Muscle layer of duodenum (tissue), 2 donors: ENCODE results near the gene SMAD4.

Source experiments
- H3K27ac ChIP-seq: one replicate; pipeline ENCODE4 v1.7.0; 2013; ENCODE audit warnings: mild to moderate bottlenecking, low read length
- H3K27me3 ChIP-seq: one replicate; pipeline ENCODE4 v1.7.0; 2013; ENCODE audit warnings: low read depth, mild to moderate bottlenecking, control low read depth, low read length
- H3K36me3 ChIP-seq, 2 donors: one replicate each; pipeline ENCODE4 v1.7.0; 2013; ENCODE audit warnings: low read length in 2 of 2, control low read depth in 1 of 2, mild to moderate bottlenecking in 1 of 2; ENCODE audit not compliant: insufficient read depth in 2 of 2, control insufficient read depth in 1 of 2
- H3K4me1 ChIP-seq, 2 donors: one replicate each; pipeline ENCODE4 v1.7.0; 2013; ENCODE audit warnings: low read length in 2 of 2, mild to moderate bottlenecking in 2 of 2, control low read depth in 1 of 2, moderate library complexity in 1 of 2; ENCODE audit not compliant: insufficient read depth in 2 of 2, control insufficient read depth in 1 of 2
- H3K4me3 ChIP-seq, 2 donors: one replicate each; pipeline ENCODE4 v1.7.0; 2013; ENCODE audit warnings: low read length in 2 of 2, low read depth in 1 of 2, mild to moderate bottlenecking in 1 of 2
- H3K9me3 ChIP-seq, 2 donors: one replicate each; pipeline ENCODE4 v1.7.0; 2013; ENCODE audit warnings: low read length in 2 of 2, control low read depth in 1 of 2, mild to moderate bottlenecking in 1 of 2; ENCODE audit not compliant: control insufficient read depth in 1 of 2
- donor health status: healthy.

The SMAD4 gene

GRCh38 chr18:51006061-51006818 lies 23.8 kb upstream of the SMAD4 start:
- Histone ChIP-seq H3K27me3 (no peaks in the 10 kb centered on the region), H3K9me3 (no peaks in the 10 kb centered on the region), H3K4me1 (no peaks in the 10 kb centered on the region), H3K4me3 (no peak overlapping the region), H3K36me3 (peaks cover 0 to 2% of the 10 kb centered on the region in 2 donors), H3K27ac (no peak overlapping the region)

- no peak overlapping the region for H3K4me3 ChIP-seq
- no peak overlapping the region for H3K27ac ChIP-seq
- H3K27me3 ChIP-seq = no peaks in the 10 kb centered on the region
- H3K36me3 ChIP-seq = no peaks in the 10 kb centered on the region
- no peaks in the 10 kb centered on the region for H3K9me3 ChIP-seq
- H3K4me1 ChIP-seq = no peaks in the 10 kb centered on the region
These were observed 22.8 kb upstream of the SMAD4 start for GRCh38 chr18:51006948-51007789.

DNA sequence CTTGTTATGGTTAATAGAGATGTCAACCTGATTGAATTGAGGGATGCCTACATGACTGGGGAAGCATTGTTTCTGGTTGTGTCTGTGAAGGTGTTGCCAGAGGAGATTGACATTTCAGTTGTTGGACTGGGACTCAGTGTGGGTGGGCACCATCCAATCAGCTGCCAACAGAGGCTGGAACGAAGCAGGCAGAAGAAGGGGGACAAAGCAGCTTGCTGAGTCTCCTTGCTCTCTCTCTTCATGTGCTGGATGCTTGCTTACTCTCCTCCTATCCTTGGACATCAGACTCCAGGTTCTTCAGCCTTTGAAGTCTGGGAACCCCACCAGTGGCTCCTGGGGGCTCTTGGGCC lies 22.2 kb upstream of the SMAD4 start:
- Histone ChIP-seq H3K4me1 (no peaks in the 10 kb centered on the region), H3K9me3 (no peaks in the 10 kb centered on the region), H3K4me3 (no peak overlapping the region), H3K27me3 (no peaks in the 10 kb centered on the region), H3K27ac (no peak overlapping the region), H3K36me3 (no peaks in the 10 kb centered on the region)

GRCh38 chr18:51009072-51009471 lies 20.9 kb upstream of the SMAD4 start:
- no peaks in the 10 kb centered on the region for H3K9me3 ChIP-seq
- no peaks in the 10 kb centered on the region for H3K4me1 ChIP-seq
- H3K27me3 ChIP-seq = no peaks in the 10 kb centered on the region
- H3K27ac ChIP-seq = no peak overlapping the region
- H3K4me3 ChIP-seq = no peak overlapping the region
- H3K36me3 ChIP-seq = no peaks in the 10 kb centered on the region

DNA sequence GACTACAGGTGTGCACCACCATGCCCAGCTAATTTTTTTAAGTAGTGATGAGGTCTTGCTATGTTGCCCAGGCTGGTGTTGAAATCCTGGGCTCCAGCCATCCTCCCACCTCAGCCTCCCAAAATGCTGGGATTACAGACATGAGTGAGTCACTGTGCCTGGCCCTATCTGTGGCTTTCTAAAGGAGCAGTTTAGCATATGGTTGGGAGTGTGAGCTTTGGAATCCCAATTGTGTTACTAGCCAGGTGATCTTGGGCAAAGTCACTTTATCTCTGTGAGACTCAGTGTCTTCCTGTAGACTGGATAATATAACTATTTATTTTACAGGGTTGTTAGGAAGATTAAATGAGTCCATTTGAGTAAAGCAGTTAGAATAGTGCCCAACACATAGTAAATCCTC lies 19.8 kb upstream of the SMAD4 start:
- no peaks in the 10 kb centered on the region for H3K27me3 ChIP-seq
- H3K4me1 ChIP-seq = no peaks in the 10 kb centered on the region
- H3K4me3 ChIP-seq = no peak overlapping the region
- no peaks in the 10 kb centered on the region for H3K9me3 ChIP-seq
- no peaks in the 10 kb centered on the region for H3K36me3 ChIP-seq
- H3K27ac ChIP-seq = no peak overlapping the region

DNA sequence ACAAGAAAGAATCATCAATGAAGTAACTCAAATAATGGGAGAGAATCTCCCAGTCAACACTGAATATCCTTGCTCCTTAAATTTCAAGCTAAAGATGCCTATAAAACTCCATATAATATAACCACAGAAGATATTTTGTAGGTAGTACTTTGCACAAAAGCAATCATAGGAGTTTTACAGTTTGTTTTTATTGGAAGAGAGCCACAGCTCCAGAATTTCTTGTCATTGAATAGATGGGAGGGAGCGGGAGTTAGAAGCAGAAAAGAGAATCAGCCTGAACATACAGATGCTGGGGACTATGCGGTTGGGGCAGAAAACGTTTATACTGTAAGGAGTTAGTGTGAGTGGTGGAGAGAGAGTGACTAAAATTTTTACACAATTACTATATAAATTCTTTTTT lies 18.3 kb upstream of the SMAD4 start:
- H3K36me3 ChIP-seq = peaks cover 0 to under 1% of the 10 kb centered on the region in 2 donors
- no peaks in the 10 kb centered on the region for H3K9me3 ChIP-seq
- H3K4me1 ChIP-seq = no peaks in the 10 kb centered on the region
- no peak overlapping the region for H3K27ac ChIP-seq
- H3K27me3 ChIP-seq = no peaks in the 10 kb centered on the region
- H3K4me3 ChIP-seq = no peak overlapping the region

DNA sequence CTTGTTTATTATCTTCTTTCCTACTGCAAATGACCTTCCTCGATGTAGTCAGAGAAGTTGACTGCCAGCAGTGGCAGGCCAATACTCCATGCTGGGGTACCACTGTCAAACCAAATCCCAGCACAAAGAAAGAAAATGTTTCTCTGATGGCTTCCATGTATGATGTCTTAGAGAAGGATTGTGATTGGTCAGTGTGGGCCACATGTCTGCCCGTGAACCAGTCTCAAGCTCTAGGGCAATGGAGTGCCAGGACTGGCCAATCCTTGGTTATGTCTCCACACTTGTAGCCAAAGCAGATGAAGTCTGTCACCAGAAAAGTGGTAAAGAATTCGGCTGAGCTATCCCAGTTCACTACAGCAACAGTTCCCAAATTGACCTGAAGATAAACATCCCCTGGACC lies 17.6 kb upstream of the SMAD4 start:
- H3K4me1 ChIP-seq = no peaks in the 10 kb centered on the region
- no peaks in the 10 kb centered on the region for H3K9me3 ChIP-seq
- no peak overlapping the region for H3K4me3 ChIP-seq
- H3K27ac ChIP-seq = no peak overlapping the region
- peaks cover 0 to 4% of the 10 kb centered on the region in 2 donors for H3K36me3 ChIP-seq
- no peaks in the 10 kb centered on the region for H3K27me3 ChIP-seq

DNA sequence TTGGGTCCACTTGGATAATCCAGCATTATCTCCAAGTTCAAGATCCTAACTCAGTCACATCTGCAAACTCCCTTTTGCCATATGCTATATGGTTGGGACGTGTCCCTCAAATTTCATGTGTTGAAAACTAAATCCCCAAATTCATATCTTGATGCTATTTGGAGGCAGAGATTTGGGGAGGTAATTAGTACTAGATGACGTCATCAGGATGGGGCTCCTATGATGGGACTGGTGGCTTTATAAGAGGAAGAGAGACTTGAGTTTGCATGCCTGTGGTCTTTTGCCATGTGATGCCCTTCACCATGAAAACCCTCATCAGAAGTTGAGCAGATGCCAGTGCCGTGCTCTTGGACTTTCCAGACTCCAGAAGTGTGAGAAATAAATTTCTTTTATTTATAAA lies 16.8 kb upstream of the SMAD4 start:
- no peak overlapping the region for H3K4me3 ChIP-seq
- H3K27ac ChIP-seq = no peak overlapping the region
- no peaks in the 10 kb centered on the region for H3K9me3 ChIP-seq
- no peaks in the 10 kb centered on the region for H3K4me1 ChIP-seq
- peaks cover 0 to 4% of the 10 kb centered on the region in 2 donors for H3K36me3 ChIP-seq
- no peaks in the 10 kb centered on the region for H3K27me3 ChIP-seq

DNA sequence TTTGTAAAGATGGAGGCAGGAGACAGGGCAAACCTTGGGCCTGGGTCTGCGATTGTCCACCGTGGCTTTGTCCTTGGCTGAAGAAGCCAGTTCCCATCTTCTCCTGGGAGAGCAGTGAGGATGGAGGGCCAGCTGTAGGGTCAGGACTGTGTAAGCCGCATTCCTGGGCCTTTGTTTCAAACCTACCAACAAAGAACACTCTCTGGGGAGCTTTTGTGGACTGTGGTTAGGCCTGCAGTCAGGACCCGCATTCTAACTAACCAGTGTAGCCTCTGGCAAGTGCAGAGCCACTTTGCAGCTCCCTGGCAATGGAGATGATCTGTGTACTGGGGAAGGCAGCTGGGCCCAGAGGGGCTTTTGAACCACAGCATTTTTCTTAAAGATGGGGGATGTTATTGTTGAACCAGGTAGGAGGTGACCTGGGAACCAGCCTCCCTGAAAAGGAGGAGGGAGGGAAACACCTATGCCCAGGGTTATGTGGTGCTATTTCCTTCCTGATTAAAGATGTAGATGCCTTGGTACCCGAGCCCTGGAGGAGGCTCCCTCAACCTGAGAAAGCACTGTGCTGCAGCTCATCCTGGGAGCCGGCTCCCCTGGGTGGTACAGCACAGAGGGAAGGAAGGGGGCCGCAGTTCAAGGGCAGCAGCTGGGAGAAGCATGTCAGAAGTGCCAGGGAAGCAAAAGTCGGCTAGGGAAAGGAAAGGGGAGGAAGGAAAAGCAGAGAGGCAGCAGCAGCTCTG lies 12.7 kb upstream of the SMAD4 start:
- Histone ChIP-seq H3K27me3 (no peaks in the 10 kb centered on the region), H3K27ac (no peak overlapping the region), H3K4me1 (no peaks in the 10 kb centered on the region), H3K9me3 (no peaks in the 10 kb centered on the region), H3K36me3 (peaks cover 0 to 4% of the 10 kb centered on the region in 2 donors), H3K4me3 (no peak overlapping the region)

DNA sequence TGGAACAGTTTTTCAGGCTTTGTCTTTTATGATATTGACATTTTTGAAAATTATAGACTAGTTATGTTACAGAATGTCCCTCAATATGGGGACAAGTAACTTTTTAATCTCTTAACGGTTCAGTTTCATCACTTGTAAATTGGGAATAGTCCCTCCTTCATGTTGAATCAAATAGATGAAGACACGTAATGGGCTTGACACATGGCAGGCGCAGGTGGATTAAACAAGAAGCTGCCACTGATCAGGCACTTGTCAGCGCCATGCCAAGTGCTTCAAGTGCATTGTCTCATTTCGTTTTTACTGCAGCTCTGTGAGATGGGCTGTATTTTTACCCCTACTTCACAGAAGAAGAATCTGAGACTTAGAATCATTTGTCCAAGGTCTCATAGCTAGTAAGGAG lies 9.5 kb upstream of the SMAD4 start:
- no peaks in the 10 kb centered on the region for H3K9me3 ChIP-seq
- no peak overlapping the region for H3K4me3 ChIP-seq
- no peaks in the 10 kb centered on the region for H3K27me3 ChIP-seq
- H3K36me3 ChIP-seq = peaks cover 0 to 9% of the 10 kb centered on the region in 2 donors
- H3K4me1 ChIP-seq = no peaks in the 10 kb centered on the region
- no peak overlapping the region for H3K27ac ChIP-seq

DNA sequence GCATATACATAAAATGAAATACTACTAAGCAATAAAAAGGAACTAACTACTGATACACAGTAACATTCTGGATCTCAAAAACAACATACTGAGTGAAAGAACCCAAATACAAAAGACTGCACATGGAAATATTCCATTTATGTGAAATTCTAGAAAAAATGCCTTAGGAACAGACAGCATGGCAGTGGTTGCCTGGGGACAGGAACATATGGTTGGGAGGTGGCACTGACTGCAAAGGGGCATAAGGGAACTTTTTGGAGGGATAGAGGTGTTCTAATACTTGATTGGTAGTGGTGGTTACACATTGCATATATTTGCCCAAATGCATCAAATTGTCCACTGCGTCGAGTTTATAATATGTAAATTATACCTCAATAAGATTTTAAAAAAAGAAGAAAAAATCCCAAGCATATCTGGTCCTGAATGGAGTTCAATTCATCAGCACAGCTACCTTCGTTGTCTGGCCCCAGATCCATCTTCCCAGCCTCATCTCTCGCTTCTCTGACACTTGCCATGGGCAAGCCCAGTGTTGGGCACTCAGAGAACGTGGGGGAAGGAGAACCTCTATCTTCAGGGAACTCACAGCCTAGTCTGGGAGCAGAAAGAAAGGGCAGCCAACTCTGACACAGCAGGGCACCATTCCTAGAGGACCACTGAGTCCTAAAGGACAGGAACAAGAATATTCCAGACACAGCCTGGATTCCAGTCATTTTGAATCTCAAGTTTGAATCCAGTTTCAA lies 8.6 kb upstream of the SMAD4 start:
- Histone ChIP-seq H3K27me3 (no peaks in the 10 kb centered on the region), H3K4me3 (no peak overlapping the region), H3K4me1 (no peaks in the 10 kb centered on the region), H3K9me3 (no peaks in the 10 kb centered on the region), H3K36me3 (peaks cover 4 to 17% of the 10 kb centered on the region in 2 donors), H3K27ac (no peak overlapping the region)
